GM21423 (cell line): ENCODE results near the gene SCN2A.
A peak's percentile ranks its signal among the peaks of the same experiment; 100 is the strongest.

Experiments used
- ATAC-seq: cut with Tn5 transposase; IDR thresholded peaks from one replicate; pipeline ENCODE4 v1.9.1; 2021; ENCODE audit warnings: mild to moderate bottlenecking, moderate library complexity; ENCODE audit not compliant: unreplicated experiment

Gene SCN2A

GRCh38 chr2:165410276-165410675, 171.1 kb downstream of the SCN2A start:
- no peak for ATAC-seq

GRCh38 chr2:165414187-165414586, 175.0 kb downstream of the SCN2A start:
- no peak for ATAC-seq

GRCh38 chr2:165417009-165417408, 177.8 kb downstream of the SCN2A start:
- no peak for ATAC-seq

- no peak for ATAC-seq
Measured at GRCh38 chr2:165420231-165420630, 181.0 kb downstream of the SCN2A start.

GRCh38 chr2:165423081-165423480, 183.9 kb downstream of the SCN2A start:
- ATAC-seq = no peak

GRCh38 chr2:165425556-165425955, 186.3 kb downstream of the SCN2A start:
- no peak for ATAC-seq

GRCh38 chr2:165427686-165428085, 188.5 kb downstream of the SCN2A start:
- ATAC-seq = no peak

GRCh38 chr2:165428926-165429325, 189.7 kb downstream of the SCN2A start:
- ATAC-seq = no peak

GRCh38 chr2:165431014-165431413, 191.8 kb downstream of the SCN2A start:
- no peak for ATAC-seq

GRCh38 chr2:165432234-165432966, 193.2 kb downstream of the SCN2A start:
- no peak for ATAC-seq

- no peak for ATAC-seq
Measured at GRCh38 chr2:165434865-165435496, 195.8 kb downstream of the SCN2A start.

- ATAC-seq = no peak
Measured at GRCh38 chr2:165435611-165436010, 196.4 kb downstream of the SCN2A start.

GRCh38 chr2:165436559-165436958, 197.3 kb downstream of the SCN2A start:
- peak; percentile 79 for ATAC-seq

- ATAC-seq = no peak
Measured at GRCh38 chr2:165440367-165440766, 201.2 kb downstream of the SCN2A start.
